GM12801 (cell line): ENCODE measurements around the gene BRMS1L.

Experiments used
- TF ChIP-seq, protein P1 (sequence below): IDR thresholded peaks from one replicate; pipeline ENCODE4 v1.5.1; 2011; ENCODE audit warnings: control low read depth; ENCODE audit not compliant: insufficient read length; ENCODE audit errors: extremely low read depth

BRMS1L gene

DNA sequence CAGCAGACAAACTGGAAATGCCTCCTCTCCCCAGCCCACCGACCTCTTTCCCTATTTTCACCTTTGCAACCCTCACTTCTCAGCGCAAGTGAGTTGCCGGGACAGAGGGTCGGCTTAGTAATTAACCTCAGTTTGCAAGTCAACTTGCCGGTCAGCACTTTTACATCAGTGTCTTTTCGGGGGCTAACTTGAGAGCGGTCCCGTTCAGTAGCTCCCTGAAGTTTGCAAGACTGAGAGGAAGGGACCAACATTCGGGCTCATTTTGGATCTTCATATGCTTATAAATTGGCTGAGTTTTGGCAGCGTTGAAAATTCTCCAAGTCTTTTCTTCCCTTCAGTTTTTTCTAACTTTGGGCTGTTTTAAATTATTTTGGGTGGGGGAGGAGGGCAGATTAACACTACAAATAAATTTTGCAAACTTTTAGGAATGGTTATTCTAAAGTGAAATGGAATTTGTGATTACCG is 846 bp downstream of the BRMS1L start:
- TF ChIP-seq, protein P1, sequence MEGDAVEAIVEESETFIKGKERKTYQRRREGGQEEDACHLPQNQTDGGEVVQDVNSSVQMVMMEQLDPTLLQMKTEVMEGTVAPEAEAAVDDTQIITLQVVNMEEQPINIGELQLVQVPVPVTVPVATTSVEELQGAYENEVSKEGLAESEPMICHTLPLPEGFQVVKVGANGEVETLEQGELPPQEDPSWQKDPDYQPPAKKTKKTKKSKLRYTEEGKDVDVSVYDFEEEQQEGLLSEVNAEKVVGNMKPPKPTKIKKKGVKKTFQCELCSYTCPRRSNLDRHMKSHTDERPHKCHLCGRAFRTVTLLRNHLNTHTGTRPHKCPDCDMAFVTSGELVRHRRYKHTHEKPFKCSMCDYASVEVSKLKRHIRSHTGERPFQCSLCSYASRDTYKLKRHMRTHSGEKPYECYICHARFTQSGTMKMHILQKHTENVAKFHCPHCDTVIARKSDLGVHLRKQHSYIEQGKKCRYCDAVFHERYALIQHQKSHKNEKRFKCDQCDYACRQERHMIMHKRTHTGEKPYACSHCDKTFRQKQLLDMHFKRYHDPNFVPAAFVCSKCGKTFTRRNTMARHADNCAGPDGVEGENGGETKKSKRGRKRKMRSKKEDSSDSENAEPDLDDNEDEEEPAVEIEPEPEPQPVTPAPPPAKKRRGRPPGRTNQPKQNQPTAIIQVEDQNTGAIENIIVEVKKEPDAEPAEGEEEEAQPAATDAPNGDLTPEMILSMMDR: no peak

DNA sequence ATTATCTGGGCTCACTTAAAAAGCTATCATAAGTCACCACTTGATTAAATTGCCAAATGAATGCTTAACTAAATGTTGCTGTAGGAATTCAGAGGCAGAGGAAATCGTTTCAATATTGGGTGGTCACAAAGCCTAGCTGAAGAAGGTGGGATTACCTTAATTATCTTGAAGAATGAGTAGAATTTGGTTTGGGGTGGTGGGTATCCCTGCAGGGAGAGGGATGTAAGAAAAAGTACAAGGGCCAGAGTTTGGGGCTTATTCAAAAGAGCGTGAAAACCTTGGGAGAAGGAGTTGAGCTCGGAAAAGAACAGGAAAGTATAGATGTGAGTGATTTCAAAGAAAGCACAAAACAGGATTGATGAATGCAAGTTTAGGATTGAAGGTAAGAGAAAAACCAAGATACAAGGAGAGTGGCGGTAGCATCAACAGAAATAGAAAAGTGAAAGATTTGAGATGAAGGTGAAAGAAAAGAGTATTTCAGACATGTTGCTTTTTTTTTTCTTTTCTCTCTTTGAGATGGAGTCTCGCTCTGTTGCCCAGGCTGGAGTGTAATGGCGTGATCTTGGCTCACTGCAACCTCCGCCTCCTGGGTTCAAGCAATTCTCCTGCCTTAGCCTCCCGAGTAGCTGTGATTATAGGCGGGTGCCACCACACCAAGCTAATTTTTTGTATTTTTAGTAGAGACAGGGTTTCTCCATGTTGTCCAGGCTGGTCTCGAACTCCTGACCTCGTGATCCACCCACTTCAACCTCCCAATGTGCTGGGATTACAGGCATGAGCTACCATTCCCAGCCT is 1.7 kb downstream of the BRMS1L start:
- TF ChIP-seq, protein P1: no peak

DNA sequence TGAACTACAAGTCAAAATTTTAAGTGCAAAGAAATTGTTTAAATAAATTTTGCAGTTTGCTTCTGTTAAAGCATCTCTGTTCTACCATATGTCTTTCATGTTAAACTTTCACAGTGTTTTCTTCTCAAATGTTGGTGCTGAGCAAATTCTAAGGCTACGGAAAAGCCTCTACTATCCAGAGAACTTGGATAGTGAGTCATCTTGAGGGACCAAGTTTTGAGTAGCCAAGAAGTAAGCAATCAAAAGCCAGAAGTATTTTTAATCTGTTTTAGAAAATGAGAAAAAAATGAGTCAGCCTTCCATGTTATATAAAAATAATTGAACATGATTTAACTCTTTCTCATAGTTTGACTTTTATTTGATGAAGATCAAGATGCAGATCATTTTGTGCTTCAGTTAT is 3.3 kb downstream of the BRMS1L start:
- TF ChIP-seq, protein P1: no peak

DNA sequence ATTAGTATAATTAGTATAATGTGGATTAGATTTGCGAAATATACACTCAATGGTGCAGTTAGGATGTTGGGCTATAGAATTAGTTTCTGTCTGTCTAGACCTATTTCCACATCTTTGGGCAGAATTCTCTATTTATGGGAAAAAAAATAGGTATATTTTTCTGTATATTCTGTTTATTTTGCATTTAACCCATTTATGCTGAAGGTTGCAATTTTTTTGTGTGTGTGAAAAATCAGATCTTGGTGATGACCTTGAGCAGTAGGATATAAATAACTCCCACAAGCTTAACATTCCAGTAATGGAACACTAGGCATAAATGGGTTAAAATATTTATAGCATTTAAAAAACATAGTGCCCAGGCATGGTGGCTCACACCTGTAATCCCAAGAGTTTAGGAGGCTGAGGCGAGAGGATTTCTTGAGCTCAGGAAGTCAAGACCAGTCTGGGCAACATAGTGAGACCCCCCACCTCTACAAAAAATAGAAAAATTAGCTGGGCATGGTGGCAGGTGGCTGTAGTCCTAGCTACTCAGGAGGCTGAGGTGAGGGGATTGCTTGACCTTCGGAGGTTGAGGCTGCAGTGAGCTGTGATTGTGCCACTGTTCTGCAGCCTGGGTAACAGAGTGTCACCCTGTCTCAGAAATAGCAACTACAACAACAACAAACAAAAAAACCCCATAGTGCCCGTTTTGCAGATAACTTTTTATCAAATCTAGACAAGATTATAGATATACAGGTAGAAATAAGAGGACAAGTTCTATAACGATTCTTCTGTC is 9.3 kb downstream of the BRMS1L start:
- TF ChIP-seq, protein P1: no peak

DNA sequence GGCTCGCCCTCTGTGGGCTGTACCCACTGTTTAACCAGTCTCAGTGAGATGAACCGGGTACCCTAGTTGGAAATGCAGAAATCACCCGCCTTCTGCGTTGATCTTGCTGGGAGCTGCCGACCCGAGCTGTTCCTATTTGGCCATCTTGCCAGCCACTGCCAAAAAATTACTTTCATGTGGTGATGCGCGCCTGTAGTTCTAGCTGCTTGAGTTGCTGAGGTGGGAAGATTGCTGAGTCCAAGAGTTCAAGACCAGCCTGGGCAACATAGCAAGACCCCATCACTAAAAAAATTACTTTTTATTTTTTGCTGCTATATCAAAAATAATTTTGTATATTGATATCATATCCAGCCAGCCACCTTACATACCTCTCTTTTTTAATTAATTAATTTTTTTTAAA is 18.4 kb downstream of the BRMS1L start:
- TF ChIP-seq, protein P1: no peak

DNA sequence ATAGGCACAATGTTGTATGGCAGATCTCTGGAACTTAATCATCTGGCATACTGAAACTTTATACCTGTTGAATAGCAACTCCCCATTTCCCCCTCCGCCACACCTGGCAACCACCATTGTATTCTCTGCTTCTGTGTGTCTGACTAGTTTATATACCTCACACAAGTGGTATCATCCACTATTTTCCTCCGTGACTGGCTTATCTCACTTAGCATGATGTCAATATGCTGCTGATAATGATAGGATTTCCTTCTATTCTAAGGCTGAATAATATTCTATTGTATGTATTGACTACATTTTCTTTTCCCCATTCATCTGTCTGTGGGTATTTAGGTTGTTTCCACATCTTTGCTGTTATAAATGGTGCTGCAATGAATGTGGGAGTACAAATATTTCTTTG is 21.5 kb downstream of the BRMS1L start:
- TF ChIP-seq, protein P1: no peak

DNA sequence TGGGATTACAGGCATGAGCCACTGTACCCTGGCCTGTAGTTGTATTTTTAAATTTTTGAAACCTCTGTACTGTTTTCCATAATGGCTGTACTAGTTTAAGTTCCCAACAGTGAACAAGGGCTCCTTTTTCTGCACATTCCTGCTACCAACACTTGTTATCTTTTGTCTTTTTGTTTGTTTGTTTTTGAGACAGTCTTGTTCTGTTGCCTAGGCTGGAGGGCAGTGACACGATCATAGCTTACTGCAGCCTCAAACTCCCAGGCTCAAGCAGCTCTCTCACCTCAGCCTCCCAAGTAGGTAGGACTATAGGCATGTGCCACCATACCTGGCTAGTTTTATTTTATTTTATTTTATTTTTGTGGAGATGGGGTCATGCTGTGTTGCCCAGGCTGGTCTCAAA is 23.0 kb downstream of the BRMS1L start:
- TF ChIP-seq, protein P1: no peak
